Activated naive CD4-positive, alpha-beta T cell (primary cell): ENCODE results near the gene SMAD3.

Experiments
- DNase-seq, 4 experiments: peaks; one replicate each; lab custom pipeline; 2025; lab: John Stamatoyannopoulos, UW

Gene SMAD3

DNA sequence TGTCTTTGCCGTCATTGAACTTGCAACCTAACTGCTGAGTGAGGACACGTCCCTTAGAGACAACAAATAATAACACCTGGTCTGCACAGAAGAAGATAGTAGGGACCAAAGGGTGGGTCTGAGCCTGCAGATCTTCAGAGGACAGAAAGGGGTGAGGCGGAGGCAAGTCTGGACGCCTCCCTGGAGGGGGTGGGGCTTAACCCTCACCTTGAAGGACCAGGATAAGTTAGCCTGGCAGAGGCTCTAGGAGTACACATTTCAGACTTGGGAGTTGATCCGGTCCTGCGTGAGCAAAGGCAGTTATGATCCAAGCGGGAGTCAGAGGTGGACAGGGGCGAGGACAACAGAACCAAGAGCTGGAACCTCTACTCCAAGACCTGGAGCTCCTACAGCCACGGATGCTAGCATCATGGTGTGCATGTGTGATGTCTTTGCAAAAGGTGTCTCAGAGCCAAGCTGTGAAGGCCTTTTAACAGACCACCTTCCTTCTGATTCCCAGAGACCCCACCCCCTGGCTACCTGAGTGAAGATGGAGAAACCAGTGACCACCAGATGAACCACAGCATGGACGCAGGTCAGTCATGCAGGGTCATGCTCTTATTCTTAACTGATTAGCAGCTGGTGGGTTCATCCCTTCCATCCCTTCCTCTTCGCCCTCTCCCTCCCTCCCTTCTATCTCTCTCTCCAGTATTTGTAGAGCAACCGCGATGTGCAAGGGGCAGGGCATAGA lies 101.0 kb downstream of the SMAD3 start:
- no peak for DNase-seq

DNA sequence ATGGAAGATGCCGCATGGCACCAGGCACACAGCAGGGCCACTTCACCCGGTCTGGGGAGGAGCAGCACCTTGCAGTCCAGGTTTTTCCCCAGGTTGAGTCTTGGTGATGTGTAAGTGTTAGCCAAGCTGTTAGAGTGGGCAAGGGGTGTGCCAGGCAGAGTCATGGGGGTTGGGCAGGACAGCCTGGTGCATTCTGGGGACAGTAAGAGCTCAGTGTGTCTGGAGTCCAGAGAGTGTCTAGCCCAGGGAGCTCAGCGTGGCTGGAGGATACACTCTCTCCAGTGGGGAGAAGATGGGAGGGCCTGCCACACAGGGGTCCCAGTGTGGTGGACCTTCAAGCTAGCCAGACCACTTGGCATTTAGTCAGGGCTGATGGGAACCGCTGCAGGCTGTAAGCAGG lies 101.7 kb downstream of the SMAD3 start:
- DNase-seq, result no peak

DNA sequence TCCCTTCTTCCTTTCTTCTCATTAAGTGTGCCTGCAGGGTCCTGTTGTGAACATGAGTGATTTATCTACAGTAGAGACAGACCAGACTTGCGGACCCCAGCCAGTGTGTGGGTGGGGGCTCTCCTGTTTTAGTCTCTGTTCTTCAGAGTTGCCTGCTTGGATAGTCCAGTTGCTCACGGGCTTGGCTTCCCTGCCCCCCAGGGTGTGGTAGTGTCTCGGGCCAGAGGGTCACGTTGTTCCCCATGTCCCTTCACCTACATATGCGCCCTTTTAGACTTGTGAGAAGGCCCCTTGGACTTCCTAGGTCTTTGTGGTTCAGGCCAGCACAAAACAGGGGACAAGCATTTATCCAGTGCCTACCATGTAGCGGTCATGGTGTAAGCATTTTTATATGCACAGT lies 103.3 kb downstream of the SMAD3 start:
- DNase-seq, result no peak

- no peak for DNase-seq
Measured at GRCh38 chr15:67170143-67170925, 104.9 kb downstream of the SMAD3 start.

DNA sequence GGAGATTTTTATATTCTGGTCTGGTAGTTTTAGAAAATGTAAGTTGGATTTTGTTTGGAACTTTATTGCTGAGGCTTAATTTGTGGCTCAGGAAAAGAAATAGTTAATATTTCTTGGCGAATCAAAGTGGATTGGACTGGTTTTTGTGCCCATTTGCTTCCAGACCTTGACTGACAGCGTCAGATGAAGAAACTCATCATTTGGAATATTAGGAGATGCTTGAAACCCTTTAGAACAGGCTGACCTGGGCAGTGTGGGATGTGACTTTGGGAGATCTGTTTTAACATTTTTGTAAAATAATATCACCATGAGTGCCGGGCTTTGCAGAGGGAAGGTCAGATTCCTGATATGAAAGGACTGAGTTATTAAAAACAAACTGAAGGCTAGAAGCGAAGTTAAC lies 106.1 kb downstream of the SMAD3 start:
- DNase-seq, result no peak

GRCh38 chr15:67172172-67172571 lies 106.8 kb downstream of the SMAD3 start:
- no peak for DNase-seq

GRCh38 chr15:67173005-67173404 lies 107.6 kb downstream of the SMAD3 start:
- DNase-seq, result no peak

GRCh38 chr15:67173786-67174185 lies 108.4 kb downstream of the SMAD3 start:
- DNase-seq, result no peak

- DNase-seq, result no peak
Measured at GRCh38 chr15:67174446-67174845, 109.0 kb downstream of the SMAD3 start.

GRCh38 chr15:67174864-67175573 lies 109.6 kb downstream of the SMAD3 start:
- DNase-seq, result no peak

GRCh38 chr15:67175643-67176071 lies 110.3 kb downstream of the SMAD3 start:
- DNase-seq, result no peak

GRCh38 chr15:67176195-67176971 lies 111.0 kb downstream of the SMAD3 start:
- no peak for DNase-seq

GRCh38 chr15:67177752-67178151 lies 112.3 kb downstream of the SMAD3 start:
- no peak for DNase-seq

- no peak for DNase-seq
Measured at GRCh38 chr15:67178569-67179210, 113.3 kb downstream of the SMAD3 start.

- no peak for DNase-seq
Measured at GRCh38 chr15:67179411-67179995, 114.1 kb downstream of the SMAD3 start.

GRCh38 chr15:67180035-67180434 lies 114.6 kb downstream of the SMAD3 start:
- no peak for DNase-seq

DNA sequence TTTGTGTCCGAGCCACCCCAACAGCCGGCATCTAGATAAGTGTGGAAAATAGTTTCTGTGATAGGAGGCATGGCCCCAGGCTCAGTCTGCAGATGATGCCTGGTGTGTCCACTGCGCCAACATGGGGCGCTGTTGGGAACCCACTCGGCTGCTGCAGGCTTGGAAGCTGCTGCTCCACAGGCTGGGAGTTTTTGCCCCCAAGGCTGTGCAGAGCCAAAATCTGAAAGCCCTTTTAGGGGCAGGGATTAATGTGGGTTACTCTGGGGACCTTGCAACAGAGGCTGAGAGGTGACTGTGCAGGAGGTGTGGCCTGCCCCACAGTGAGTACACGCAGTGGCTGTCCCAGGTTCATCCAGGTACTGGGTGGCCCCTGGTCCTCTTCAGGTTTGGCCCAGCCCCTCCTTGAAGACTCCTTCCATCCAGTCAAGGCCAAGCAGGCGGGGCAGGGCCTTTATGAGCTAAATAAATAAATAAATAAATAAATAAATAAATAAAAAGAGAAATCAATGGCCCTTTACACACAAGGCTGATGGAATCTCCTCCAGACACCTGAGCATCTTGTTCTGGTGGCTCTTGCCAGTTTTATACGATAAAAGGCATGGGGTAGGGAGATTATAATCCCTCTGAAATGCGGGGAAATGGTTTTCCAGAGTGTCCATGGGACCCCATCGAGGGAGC lies 115.3 kb downstream of the SMAD3 start:
- no peak for DNase-seq

- DNase-seq, result no peak
Measured at GRCh38 chr15:67181221-67181639, 115.8 kb downstream of the SMAD3 start.

- DNase-seq, result no peak
Measured at GRCh38 chr15:67183443-67184169, 118.2 kb downstream of the SMAD3 start.
